ENCODE data around the gene DUOXA2.

DUOXA2 gene

GRCh38 chr15:45165536-45165935, 51.4 kb downstream of the DUOXA2 start:
- peak; percentile 27 for DNase-seq

- DNase-seq: peak; percentile 98
Observed at GRCh38 chr15:45166834-45167630, 52.9 kb downstream of the DUOXA2 start.

GRCh38 chr15:45167631-45168205, 53.6 kb downstream of the DUOXA2 start:
- peak; percentile 58 for DNase-seq
